Amniotic stem cell (primary cell): ENCODE data around the gene SLC25A41.

ENCODE experiments used
- DNase-seq: peaks from one replicate; lab custom pipeline; 2025; lab: John Stamatoyannopoulos, UW

SLC25A41 gene

DNA sequence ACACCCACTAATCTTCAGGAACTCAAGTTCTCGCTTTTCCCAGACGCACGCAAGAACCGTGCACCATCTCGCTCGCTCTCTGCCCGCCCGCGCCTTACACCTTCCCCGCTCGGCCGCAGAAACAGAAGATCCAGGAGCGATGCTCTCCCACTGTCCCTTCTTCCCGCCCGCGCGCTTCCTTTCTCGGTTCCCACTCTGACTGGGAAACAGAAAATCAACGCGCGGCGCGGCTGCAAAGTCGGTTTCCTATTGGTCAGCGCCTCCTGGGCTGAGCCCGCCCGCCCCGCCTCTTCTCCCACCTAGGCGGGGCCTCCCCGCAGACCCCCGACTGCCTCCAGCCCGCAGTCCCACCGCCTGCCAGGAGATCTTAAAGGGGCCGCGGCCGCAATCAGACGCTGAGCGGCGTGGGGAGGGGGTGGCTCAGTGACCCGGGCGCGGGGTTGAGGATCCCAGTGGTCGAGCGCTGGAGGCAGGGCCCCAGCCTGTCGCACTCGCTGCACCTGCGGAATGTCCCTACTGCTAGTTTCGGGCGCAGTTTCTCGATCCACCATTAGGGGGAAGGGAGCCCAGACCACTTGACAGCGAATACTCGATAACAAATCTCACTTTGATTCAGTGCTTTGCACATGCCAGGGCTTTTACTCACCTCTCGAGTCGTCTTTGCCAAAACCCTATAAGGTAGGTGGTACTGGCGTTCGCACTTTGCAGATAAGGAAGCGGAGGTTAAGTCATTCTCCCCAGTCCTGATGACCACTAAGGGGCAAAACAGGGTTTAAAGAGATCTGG is 26.7 kb upstream of the SLC25A41 start:
- peak; percentile 93 for DNase-seq

DNA sequence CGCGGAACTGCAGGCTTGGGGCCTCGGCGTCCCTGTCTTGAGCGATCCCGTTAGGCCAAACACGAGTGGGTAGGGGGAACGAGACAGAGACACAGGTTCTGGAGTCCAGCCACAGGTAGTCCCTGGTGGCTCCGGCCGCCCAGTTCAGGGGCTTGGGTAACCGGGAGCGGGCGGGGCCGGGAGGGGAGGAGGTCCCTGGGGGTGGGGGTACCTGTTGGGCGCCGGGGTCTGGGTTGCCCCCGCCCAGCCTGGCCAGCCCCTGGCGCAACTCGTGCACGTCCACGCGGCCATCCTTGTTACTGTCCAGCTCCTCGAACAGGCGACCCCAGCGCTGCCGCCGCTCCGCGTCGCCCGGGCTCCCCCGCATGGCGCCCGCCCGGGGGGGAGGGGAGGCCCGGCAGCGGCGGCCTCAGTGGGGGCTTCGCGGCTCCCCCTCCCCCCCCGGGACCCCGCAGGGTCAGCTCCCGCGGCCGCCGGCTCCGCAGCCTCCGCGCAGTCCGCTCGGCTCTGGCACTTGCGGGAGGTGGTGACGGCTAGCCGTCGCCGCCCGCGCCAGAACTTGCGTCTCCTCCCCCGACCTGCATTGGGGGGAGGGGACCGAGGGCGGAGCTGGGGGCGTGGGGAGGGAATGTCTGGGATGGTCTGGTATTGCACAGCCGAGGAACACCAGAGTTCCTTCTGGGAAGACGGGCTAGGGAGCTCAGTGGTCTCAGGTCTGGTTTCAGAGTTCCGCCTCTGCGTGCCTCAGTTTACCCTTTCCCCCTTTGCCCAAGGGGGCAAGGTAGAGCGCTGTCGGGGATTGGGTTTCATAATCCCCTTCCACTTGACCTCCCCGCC is 25.9 kb upstream of the SLC25A41 start, which contains the start of gene SLC25A23:
Gene SLC25A23, minus strand, starts transcription at position 531 of the 837 bp plus-strand sequence. Its CDS starts 164 bp downstream, at position 367.
- DNase-seq, result no peak

DNA sequence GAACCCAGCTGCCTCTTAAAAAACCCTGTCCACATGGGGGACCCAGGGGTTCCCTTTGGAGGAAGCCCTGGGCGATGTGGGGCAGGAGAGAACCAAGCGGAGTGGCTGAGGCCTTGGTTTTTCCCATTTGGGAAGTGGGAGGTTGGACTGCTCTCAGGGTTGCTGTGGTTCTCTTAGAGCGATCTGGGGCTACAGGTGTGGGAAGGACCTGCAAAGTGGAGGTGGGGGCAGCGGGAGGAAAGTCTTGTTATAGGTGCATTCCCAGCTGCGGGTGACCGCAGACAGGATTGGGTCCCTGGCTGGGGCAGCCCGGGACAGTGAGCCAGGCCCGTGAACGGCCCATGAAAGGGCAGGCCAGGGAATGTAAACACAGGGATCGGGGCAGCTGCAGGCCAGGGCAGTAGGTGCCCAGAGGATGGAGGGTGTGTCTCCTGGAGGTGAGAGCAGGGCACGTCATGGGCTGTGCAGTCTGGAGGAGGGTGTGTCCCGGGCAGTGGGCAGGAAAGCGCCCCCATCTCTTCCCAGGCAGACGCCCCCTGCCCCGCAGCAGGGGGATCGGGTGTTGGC is 25.2 kb upstream of the SLC25A41 start:
- no peak for DNase-seq

DNA sequence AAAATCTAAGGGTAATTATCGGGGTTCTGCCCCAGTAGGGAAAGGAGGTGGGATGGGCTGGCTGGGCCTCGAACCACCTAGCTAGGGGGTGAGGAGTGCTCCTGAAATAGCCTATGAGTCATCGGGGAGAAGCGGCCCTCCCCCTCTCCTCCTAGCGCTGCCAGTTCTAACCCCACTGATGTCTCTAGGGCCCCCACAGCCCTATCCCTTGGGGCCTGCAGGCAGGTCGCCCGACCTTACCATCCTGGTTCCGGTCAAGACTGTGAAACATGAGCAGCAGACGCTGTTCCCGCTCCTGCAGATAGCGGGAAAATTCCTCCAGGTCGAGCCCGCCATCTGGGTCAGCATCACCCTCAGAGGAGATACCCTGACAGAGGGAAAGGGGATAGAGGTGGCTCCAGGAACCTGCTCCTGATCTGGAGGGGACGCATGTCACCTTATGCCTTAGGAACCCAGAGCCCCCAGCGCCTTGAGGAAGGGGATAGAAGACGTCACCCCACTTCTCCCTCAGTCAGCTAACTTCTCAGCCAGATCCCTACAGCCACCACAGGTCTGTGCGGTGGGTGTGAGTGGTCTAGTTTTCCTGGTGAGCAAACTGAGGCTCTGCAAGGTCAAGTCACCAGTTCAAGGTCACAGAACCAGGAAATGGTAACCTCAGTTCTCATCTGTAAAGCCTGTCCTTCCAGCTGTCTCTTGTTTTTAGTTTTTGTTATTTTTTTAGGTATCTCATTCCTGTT is 24.6 kb upstream of the SLC25A41 start:
- DNase-seq, result no peak

DNA sequence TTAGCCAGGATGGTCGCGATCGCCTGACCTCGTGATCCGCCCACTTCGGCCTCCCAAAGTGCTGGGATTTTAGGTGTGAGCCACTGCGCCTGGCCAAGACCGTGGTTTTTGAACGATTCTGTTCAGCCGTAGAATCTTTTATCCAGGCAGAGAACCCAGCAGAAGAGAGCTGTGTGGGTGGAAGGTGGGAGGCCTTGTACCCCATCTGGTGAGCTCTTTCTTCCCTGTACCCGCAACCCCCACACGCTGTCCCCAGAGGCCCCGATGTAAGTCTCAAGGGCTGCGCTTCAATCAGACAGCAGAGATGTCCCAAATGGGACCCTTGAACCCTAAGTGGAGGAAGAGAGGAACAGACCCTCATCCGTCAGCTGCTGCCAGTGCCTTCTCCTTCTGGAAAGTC is 22.4 kb upstream of the SLC25A41 start:
- DNase-seq, result no peak

DNA sequence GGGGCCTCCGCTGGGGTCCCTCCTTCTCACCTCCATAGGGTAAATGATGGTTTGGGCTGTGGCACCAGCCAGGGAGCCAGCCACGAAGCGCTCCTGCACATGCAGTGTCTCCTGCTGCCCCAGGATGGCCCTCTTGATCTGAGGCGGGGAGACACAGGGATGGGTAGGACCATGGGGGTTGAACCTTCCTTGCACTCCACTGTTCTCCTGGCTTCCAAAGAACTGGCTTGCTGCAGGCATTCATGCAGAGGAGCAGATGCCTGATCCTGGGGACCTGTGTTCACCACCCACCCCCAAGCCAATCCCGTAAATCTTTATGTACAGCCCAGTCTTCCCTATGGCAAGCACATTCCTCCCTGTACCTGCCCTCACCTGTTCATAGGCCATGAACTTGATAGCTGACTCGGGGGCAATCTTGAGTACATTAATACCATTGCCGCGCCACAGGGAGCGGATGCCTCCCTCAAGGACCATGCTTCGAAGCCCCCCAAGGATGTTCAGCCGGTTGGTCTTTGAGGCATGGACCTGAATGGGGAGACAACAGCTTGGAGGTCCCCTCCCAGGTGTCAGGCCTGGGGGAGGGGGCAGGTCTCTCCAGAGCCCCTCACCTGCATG is 20.5 kb upstream of the SLC25A41 start:
- no peak for DNase-seq

DNA sequence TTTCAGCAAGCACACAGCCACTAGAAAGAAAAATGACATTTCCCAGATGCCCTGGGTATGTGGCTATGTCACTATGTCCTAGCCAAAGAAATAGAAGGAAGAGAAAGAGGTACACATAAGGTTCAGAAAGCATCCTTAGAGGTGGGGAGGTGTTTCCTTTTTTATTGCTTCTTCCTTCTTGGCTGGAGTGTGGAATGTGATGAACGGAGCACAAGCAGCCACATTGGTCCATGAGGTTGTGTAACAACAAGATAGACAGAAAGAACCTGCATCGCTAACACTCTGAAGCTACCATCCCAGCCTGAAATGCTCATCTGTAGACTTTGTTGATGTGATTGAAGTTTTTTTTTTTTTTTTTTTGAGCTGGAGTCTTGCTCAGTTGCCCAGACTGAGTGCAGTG is 19.3 kb upstream of the SLC25A41 start:
- DNase-seq, result no peak

DNA sequence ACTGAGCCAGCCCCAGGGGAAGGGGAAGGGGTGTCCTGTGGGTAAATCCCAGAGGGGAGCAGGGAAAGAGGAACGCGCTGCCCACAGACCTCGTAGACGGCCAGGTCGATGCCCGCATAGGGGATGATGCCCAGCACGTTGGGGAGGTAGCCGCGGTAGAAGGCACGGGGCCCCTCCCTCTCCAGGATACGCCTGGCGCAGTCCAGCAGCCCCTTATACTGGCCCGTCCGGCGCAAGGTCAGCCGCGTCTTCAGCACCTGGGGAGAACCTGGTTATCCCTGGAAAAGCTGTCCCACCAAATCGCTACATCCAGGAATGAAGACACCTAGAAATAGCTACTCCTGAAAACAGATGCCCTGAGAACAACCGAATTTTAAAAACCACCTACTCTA is 18.7 kb upstream of the SLC25A41 start:
- no peak for DNase-seq

DNA sequence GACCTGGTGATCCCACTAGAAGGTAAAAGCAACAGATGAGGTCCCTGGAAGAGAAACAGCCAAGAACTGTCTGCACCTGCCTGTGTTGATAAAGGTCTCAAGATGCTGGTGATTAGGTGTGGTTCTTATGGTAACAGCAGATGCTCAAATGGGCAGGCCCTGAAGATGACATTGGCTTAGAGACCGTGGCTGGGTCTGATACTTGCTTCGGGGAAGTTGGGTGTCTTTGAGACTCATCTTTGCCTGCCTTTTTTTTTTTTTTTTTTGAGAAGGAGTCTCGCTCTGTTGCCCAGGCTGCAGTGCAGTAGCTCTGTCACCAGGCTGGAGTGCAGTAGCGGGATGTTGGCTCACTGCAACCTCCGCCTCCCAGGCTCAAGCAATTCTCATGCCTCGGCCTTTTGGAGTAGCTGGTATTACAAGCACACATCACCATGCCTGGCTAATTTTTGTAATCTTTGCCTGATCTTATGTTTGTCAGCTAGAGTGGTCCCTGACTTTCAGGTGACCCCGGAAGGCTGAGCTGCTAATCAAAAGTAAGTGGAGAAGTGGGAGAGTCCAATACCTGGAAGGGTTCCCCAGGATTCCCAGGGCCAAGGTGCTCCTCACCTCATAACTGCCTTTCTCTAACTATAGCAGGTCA is 18.1 kb upstream of the SLC25A41 start:
- no peak for DNase-seq

DNA sequence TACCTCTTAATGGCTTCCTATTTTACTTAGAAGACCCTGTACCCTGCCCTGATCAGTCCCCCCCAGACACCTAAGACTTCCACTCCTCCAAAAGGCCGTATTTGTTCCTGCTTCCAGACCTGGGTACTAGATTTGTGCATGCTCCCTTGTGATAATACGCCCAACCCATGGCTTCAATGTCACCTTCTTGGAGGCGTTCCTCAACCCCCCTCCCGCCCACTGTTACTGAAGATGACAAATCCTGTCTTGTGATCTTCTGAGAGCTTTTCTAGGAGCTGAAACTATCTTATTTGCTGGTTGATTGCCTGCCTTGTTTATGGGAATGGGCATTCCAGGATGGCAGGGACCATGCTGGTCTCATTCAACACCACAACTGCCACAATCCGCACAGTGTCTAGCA is 16.6 kb upstream of the SLC25A41 start:
- no peak for DNase-seq

DNA sequence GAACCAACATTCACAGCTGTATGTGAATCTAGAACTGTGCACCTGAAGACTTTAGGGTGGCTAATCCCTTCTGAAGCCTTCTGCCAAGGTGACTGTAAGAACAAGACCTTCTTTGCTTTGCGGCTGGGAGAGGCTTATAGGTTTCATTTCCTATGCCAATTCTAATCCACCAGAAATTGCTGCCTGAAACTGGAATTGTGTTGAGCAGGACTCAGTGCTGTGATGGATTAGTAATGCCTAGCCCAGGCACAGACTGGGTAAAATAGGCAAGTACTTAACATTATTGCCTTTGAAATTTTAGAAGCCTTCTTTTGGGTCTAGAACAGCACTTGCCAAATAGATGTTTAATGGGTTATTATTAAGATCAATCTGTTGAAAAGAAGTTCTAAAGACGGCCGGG is 14.5 kb upstream of the SLC25A41 start:
- DNase-seq, result no peak

DNA sequence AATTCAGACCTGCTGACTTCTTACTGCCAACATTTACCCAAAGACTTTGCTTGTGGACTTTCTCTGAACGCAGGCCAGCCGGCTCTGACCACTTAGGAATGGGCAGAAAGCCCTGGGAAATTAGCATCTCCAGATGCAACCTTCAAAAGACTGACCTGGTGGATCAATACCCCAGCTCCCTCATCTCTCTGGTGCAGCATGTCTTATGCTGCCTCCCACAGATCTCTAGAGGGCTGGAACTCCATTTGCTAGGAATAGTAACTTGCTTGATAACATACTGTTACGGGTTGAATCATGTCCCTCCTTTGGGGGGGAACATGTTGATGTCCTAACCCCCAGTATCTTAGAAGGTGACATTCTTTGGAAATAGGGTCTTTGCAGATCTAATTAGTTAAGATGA is 12.9 kb upstream of the SLC25A41 start:
- no peak for DNase-seq

DNA sequence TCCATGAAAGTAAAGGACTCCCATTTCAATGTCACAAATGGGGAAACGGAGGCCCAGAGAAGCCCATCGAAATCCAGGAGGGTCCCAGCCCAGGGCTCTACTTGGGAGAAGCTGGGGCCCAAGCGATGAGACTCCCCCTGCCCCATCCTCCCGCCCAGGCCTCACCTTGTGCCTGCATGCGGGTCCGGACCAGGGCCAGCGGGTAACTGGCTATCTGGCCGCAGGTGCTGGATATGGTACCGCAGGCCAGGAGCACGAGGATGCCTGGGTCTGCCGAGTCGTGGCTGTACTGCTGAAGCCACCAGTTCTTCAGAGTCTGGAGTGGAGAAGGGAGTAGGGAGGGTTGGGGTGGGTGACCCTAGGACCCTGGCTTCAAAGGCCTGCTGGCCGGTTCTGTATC is 10.4 kb upstream of the SLC25A41 start:
- no peak for DNase-seq

DNA sequence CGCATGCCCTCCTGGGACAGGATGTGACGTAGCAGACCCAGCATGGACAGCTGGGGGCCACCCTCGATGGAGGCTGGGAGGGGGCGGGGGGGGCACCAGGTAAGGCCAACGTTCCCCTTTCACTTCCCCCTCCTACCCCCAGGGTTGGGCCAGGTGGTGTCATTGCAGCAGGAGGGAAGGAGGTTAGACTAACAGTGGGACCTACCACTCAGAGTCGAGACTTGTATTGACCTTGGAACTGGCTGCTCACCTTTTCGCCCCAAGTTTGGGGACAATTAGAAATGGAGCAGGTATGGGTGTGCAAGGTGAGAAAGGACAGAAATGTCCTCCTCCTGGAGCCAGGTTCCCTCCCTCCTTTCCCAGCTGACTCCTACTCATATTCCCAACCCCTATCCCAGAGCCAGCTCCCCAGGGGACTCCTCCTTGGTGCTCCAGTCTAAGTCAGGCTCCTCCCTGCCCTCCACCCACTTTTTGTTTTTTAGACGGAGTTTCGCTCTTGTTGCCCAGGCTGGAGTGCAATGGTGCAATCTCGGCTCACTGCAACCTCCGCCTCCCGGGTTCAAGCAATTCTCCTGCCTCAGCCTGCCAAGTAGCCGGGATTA is 8.6 kb upstream of the SLC25A41 start:
- DNase-seq, result no peak

DNA sequence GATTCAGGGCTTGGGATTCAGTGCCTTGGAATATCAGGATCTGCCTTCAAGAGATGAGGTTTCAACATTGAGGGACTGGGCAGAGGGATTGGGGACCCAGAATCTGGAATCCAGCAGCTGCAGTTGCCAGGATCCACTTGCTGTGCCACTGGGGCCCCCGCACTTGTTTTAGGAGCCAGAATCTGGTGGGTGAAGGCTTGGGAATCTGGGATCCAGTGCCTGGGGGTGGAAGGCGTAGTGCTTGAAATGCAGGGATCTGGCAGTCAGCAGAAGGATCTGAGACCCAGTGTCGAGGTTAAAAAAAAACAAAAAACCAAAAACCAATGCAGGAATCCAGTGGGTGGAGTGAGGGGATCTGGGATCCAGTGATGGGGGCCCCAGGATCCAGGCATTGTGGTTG is 7.3 kb upstream of the SLC25A41 start:
- DNase-seq, result no peak

DNA sequence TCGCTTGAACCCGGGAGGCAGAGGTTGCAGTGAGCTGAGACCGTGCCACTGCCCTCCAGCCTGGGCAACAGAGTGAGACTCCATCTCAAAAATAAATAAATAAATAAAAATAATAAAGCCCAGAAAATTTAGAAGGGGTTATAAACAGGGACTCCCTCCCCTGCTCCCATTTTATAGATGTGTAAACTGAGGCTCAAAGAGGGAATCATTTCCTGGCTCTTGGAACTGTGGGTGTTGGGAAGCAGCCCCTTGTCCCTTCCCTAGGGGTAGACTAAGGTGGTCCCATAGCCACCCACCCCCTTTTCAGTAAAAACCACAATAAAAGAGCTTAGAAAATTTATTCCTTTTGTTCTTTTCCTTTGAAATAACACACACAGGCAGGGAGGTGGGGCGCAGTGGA is 6.2 kb upstream of the SLC25A41 start:
- DNase-seq, result no peak

DNA sequence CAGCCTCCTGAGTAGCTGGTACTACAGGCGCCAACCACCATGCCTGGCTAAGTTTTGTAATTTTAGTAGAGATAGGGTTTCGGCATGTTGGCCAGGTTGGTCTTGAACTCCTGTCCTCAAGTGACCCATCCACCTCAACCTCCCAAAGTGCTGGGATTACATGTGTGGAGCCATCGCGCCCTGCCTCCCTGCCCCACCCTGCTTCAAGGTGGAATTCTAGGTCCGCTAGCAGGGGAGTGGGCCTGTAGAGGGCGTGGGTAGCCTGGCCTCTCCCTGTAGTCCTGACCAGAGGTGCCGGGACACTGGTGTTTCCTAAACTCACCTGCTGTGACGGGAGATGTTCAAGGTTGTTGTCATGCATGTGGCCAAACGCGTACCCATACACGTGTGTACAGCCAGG is 398 bp downstream of the SLC25A41 start:
- DNase-seq, result no peak

DNA sequence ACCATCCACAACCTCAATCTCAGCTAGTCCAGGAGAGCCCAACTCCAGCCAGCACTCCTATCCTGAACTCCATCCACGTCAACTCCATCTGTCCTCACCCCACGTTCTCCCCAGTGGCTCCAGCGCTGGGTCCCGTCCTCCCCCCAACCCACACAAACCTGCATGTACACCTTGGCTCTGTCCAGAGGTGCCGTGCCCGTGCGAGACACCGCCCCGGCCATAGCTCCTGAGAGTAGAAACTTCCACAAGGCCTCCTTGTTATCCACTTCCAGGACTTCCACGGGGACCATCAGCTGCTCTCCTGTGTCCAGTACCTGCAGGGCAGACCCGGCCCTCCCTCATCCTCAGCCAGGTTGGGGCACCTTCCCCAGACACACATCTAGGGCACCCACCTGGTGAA is 1.7 kb downstream of the SLC25A41 start:
- DNase-seq, result no peak

DNA sequence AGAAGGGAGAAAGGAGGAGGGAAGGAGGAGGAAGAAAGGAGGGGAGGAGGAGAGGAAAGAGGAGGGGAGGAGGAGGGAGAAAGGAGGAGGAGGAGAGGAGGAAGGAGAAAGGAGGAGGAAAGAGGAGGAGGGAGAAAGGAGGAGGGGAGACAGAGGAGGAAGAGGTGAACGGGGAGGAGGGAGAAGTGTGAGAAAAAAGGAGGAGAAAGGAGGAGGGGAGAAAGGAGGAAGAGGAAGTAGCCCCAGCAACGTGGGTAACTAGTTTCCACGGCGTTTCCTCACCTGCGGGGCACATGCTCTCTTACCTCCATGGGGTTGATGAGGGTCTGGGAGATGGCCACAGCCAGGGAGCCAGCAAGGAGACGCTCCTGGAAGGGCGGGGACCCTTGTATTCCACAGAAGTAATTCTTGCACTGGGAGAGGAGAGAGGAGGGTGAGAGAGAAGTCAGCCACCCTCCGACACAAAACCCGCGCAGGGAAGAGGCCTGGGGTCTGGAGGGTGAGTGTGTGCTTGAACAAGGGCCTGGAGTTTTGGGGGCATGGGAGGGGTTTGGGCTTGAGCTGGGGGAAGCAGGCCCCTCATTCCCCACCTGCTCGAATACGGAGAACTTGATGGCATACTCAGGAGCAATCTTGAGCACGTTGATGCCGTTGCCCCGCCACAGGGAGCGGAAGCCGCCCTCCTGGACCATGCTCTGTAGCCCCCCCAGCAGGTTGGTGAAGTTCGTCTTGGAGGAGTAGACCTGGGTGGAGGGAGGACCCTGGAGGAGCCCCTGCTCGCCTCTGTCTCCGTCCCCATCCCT is 3.9 kb downstream of the SLC25A41 start:
- DNase-seq, result no peak
